GM18520 (cell line): Measurements from ENCODE around the gene CRADD.
A peak's percentile ranks its signal among the peaks of the same experiment; 100 is the strongest.
"Not testable (repeated sequence)": the region's sequence is repeated elsewhere in the genome, so short reads cannot be mapped to it uniquely, and the experiment has no call there.

ENCODE experiments used
- ATAC-seq: cut with Tn5 transposase; IDR thresholded peaks from one replicate; pipeline ENCODE4 v1.9.1; 2021; ENCODE audit not compliant: unreplicated experiment

The CRADD gene

GRCh38 chr12:93677195-93678064 is at the start of gene CRADD:
Gene CRADD (plus strand): TSS chr12:93677375.
- peak; percentile 94 for ATAC-seq

GRCh38 chr12:93632383-93632782 is 44.8 kb upstream of the CRADD start:
- ATAC-seq, result no peak

GRCh38 chr12:93634416-93634815 is 42.8 kb upstream of the CRADD start:
- no peak for ATAC-seq

GRCh38 chr12:93636708-93637107 is 40.5 kb upstream of the CRADD start:
- no peak for ATAC-seq

- no peak for ATAC-seq
These were observed 39.1 kb upstream of the CRADD start for GRCh38 chr12:93638095-93638494.

- ATAC-seq, result no peak
These were observed 38.2 kb upstream of the CRADD start for GRCh38 chr12:93638954-93639353.

GRCh38 chr12:93639406-93639805 is 37.8 kb upstream of the CRADD start:
- no peak for ATAC-seq

- ATAC-seq, result not testable (repeated sequence)
These were observed 35.8 kb upstream of the CRADD start for GRCh38 chr12:93641380-93641779.

GRCh38 chr12:93642751-93643150 is 34.4 kb upstream of the CRADD start:
- ATAC-seq, result no peak

GRCh38 chr12:93645702-93646101 is 31.5 kb upstream of the CRADD start:
- no peak for ATAC-seq

GRCh38 chr12:93650626-93651025 is 26.5 kb upstream of the CRADD start:
- ATAC-seq, result no peak

- peak; percentile 48 for ATAC-seq
These were observed 24.1 kb upstream of the CRADD start for GRCh38 chr12:93653079-93653478.

- no peak for ATAC-seq
These were observed 23.5 kb upstream of the CRADD start for GRCh38 chr12:93653712-93654111.

GRCh38 chr12:93654421-93654820 is 22.8 kb upstream of the CRADD start:
- no peak for ATAC-seq

- ATAC-seq, result no peak
These were observed 20.1 kb upstream of the CRADD start for GRCh38 chr12:93657071-93657470.

GRCh38 chr12:93661021-93661420 is 16.2 kb upstream of the CRADD start:
- no peak for ATAC-seq

- ATAC-seq, result no peak
These were observed 14.0 kb upstream of the CRADD start for GRCh38 chr12:93663006-93663728.

GRCh38 chr12:93663729-93664084 is 13.5 kb upstream of the CRADD start:
- ATAC-seq, result no peak

GRCh38 chr12:93664573-93665138 is 12.5 kb upstream of the CRADD start:
- no peak for ATAC-seq

GRCh38 chr12:93667672-93668071 is 9.5 kb upstream of the CRADD start:
- ATAC-seq, result no peak

- ATAC-seq, result no peak
These were observed 8.2 kb upstream of the CRADD start for GRCh38 chr12:93668919-93669418.

- ATAC-seq, result no peak
These were observed 7.7 kb upstream of the CRADD start for GRCh38 chr12:93669452-93669851.
